HS-27A (cell line): Measurements from ENCODE around the gene KCNN3.

Experiments used
- DNase-seq: peaks from one replicate; pipeline ENCODE4 v3.0.0-alpha.2; 2012; ENCODE audit warnings: low read depth, missing footprints

The KCNN3 gene

DNA sequence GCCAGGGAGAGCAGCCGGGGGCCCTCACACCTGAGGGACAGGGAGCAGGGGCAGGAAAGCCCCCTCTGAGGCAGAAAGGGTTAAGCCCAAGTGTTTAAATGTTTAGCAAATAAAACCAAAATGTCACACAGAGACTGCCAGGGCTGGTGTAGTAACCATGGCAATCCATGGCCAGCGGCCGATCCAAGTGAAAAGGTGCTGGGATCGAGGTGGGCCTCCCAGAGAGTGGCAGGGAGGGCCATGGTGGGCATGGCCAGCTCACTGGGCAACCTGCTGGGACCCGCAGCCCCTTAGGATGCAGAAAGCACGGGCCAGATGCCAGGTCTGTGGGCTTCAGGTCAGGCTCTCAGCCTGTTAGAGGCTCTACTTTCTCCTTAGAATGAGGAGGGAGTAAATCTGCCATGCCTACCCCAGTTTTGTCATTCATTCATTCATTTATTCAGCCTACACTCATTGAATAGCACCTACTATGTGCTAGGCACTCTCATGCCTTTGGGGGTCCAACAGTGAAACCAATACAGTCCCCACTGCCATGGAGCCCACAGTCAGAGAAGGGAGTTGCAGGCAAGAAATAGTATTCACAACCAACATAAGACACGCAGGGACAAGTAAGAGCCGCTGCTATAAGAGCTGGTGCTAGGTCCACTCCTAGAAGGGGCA, 56.1 kb downstream of the KCNN3 start:
- no peak for DNase-seq

GRCh38 chr1:154813300-154813816, 56.7 kb downstream of the KCNN3 start:
- DNase-seq, result no peak

DNA sequence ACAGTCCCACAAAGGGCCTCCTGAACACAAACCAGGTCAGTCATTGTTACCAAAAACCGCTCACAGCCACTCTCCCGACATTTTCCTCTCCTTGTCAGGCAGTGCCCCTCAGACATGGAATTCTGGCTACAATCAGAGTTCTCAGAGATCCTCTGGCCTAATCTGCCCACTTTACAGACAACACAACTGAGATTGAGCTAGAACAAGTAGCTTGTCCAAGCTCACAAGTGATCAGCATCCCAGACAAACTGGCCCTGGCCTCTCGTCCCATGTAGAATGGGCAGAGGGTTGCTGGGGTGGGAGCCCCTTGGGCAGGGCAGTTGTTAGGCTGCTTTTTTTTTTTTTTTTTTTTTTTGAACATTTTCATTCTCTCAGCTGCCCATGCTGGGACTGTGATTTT, 57.2 kb downstream of the KCNN3 start:
- no peak for DNase-seq

DNA sequence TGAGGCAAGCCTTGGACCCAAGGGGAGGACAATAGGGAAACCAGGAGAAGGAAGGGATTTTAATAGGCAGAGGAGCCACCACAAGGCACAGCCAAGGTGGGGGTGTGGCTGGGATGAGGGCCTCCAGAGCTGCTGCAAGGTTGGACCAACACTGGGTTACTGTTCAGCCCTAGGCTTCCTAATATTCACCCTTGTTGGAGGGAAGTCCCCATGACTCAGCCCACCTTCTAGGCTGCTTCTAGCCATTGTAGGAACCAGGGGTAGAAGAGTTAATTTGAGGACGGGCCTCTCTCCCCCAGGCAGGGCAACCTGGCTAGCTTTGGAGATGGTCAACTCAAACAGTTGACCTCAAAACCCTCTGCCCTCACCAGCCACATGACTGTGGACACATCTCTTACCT, 59.5 kb downstream of the KCNN3 start:
- DNase-seq, result no peak

- no peak for DNase-seq
These were observed 60.4 kb downstream of the KCNN3 start for GRCh38 chr1:154809436-154810413.

- DNase-seq, result no peak
These were observed 61.2 kb downstream of the KCNN3 start for GRCh38 chr1:154808909-154809262.

DNA sequence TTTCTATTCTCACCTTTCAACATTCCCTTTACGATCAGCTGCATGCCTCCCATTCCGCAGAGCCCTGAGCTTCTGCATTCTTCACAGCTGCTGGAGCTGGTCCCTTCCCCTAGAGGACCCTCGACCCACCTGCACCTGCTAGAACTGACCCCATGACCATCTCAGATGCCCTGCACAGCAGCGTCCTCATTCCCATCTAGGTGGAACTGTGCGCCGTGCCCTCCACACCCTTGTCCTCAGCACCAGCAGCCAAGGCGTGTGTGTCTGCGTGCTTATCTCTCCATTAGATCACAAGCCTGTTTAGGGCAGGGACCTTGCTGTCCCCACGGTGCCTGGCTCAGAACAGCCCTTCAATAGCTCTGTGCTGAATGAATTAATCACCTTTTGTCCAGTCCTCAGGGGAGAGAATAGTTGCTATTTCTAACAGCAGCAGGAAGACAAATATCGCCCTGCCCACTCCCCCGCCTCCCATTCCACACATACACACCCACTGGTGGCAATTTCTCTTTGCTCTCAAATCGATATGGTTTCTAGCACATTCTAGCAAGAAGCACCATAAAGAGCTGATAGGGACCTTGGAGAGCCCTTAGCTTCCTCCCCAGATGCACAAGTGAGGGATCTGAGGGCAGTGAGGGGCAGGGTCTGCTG, 61.7 kb downstream of the KCNN3 start:
- DNase-seq, result no peak

DNA sequence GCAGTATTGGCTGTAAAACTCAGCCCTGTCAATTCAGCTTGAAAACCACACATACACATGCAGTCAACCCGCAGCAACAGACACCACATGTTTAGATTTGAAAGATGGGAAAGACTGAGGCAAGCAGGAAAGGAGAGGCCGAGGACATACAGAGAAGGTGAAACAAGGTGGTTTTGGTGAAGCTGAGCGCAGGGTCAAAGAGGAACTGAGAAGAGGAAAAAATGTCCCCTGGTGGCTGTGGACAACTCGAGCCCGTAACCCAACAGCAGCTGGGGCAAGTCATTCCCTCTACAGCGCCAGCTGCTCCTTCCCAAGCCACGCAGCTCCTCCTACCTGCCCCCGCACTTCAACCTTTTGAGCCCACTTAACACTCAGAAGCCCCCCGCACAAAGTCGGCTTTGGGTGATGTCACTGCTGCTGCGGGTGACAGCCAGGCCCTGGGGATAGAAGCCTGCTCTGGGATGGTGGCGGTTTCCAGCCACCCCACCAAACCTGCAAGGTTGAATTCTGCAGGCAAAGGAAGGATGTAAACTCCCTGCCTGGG, 63.0 kb downstream of the KCNN3 start:
- no peak for DNase-seq

DNA sequence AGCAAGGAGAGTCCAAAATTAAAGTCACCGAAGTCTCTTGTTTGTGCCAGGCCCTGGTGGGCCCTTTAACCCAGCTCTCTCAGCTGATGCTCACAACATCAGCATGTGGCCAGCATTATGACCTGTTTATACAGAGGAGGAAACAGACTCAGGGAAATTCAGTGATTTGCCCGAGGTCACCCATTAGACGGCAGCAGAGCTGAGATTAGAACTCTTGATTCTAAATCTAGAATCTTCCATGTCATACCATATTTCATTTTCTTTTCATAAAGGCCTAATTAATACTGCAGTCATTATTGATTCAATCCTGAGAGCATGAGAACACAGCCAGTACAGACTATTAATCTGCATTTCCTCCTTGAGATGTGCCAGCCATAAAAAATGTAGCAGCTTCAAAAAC, 63.7 kb downstream of the KCNN3 start:
- DNase-seq, result no peak

DNA sequence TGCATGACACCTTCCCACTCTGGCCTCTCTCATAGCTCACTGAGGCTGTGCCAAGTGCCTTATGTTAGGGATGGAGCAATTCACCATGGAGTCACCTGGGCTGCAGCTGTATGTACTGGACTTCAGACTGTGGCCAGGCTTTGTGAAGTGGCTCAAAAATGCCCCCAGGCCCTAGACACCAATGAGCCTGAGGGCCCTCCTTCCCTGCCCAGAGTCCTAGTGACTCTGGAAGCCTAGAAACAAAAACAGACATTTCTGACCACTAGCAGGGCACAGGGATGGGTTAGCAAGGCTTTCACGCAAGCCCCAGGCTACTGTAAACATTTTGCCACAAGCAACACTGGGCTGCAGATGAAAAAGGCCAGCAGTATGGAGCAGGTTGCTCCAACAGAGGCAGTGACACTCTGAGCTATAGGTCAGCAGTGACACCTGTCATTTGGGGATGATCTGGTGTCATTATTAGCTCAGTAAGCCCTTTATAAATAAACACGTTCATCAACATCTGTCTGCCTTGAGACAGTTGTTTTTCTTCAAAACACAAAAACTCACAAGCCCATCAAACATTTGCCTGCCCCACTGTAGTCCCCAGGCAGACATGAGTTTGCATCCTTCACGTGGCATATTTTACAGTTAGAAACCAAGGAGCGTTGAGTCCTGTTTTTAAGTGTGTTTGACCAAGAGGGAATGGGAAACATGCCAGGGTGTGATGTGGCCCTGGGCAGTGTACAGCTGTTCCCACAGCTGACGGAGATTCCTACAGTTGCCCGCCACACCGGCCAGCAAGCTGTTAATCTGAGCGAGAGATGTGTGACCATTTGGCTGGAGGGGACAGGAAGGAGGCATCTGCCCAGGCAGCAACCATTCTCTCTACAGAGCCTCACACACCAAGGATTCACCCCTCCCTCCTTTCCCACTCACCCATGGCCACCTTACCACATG, 66.8 kb downstream of the KCNN3 start:
- no peak for DNase-seq

DNA sequence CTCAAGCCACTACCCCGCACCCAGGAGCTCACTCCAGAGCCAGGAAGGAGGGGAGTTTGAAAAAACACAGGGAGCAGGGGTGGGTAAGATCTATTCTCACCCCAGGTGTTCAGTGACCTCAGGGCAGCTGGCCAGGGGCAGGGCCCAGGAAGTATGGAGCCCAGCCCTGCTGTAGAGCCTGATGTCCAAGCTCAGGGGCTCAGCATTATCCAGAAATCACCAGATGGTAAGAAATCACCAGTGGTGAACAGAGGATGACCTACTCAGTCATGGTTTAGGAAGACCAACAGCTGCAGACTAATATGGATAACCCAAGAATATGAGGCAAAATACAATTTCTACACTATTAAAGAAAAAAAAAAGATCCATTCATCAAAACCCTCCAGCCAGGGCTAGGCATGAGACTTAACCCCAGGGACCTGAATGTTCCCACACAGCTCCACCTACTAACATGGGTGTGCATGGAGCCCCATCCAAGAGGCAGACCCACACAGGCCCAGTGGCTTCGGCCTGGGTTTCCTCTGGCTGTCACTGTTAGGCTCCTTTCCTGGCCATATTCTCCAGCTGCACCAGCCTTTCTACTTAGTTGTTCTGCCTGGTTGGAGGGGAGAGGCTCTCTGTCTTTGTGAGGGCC, 67.6 kb downstream of the KCNN3 start:
- DNase-seq, result no peak

DNA sequence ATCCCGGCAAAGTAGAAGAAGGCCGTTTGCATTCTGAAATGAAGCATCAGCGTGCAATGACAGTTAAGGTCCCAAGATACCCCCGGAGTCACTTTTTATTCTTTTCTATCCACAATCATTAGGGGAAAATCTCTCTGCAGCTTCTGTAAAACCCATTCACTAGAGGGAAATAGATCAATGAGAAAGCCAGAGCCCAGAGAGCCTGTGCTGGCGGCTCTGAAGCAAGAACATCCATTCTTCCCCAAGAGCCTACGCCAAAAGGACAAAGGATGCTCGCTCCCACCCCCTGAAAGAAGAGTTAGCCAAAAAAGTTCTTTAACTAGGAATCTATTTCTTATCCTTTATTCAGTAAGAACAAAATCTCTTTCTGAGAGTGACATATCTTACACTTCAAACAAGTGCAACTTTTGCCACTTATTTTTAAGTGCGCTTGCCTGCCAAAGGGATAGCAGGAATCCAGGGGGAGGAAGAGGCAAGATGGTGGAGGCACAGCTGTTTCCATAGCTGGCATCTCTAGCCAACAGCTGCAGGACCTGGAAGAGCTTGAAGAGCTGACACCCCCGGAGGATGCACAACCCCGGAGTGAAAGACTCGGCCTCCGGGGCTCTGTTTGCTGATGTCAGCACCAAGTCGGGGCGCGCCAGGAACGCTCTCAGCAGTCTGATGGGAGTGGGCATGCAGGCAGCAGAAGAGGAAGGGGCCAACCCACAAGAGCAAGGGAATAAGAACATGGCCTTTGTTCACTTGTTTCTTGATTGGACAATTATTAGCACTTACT, 68.7 kb downstream of the KCNN3 start:
- DNase-seq, result no peak

DNA sequence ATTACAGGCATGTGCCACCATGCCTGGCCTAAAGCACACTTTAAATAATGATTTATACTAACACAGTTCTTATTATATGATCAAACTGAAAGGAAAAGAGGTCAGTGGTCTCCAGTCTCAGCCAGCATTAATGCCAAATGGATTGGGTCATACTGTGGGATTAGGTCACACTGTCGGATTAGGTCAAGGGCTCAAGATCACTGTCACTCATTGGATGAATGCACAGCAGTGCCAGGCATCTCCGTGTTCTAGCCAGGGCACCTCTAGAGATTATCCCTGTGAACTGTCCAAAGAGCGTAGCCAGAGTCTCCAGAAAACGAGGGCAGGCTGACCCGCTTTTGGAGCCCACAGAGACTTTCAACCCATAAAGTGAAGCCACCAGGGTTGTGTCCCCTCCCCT, 70.9 kb downstream of the KCNN3 start:
- no peak for DNase-seq

DNA sequence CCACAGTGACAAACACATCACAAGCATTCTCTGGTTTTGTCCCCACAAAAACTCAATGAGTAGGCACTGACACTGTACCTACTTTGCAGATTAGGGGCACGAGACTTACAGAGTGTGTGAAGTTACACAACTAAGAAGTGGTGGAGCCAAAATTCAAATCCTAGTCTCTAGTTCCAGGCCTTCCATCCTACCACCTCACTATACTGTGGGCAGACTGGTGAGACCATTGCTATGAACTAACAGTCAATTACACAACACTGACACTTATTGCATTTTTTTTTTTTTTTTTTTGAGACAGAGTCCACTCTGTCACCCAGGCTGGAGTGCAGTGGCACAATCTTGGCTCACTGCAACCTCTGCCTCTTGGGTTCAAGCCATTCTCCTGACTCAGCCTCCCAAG, 71.4 kb downstream of the KCNN3 start:
- DNase-seq, result no peak

GRCh38 chr1:154797175-154797574, 72.9 kb downstream of the KCNN3 start:
- DNase-seq, result no peak

- no peak for DNase-seq
These were observed 73.7 kb downstream of the KCNN3 start for GRCh38 chr1:154796303-154796892.

DNA sequence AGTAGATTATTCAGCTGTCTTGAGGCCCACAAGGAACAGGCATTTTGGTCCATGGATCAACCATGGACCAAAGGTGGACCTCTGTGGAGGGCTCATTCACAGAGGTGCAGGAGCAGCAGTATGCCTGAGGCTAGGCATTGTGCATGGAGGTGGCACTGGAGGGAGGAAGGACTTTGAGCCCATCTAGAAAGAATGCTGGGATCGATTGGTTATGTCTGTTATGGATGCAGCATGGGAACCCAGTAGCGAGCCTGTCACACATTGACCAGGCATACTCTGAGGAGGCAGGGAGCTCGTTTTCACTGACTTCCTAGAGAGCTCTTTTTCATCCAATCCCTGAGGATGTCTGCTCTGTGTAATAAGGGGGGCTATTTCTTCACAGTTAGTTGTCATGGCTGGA, 75.5 kb downstream of the KCNN3 start:
- DNase-seq, result no peak

GRCh38 chr1:154793685-154794084, 76.4 kb downstream of the KCNN3 start:
- DNase-seq, result no peak

DNA sequence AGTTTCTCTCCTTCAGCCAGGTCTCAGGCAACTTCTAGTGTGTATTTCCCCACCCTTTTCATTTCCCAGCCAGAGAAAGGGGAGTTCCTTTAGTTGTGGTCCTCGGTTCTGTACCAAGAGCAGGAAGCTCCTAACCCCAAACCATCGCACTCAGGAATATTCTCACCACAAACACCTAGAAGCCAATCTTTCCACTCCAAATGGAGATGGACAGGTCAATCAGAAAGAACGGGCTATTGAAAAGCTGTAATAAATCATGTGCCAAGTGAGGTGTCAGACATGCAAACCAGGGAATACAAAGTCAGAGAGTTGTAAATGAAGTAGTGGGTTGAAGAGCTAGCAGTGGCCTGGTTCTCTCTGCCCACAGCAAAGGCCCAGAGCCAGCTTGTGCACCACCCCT, 77.2 kb downstream of the KCNN3 start:
- DNase-seq, result no peak
